Karpas-422 (cell line): ENCODE measurements around the gene PCTP. TPM values are rescaled to one million over a fixed set of nuclear protein-coding genes. Genes with fewer than 3 reads are reported as not detected.

Experiments
- DNase-seq: peaks from one replicate; pipeline ENCODE4 v3.0.0-alpha.2; 2015
- H2AFZ ChIP-seq: fragments of 200-600 bp; sonication (generic); 2 replicates; pipeline ENCODE4 v1.6.1; 2014; ENCODE audit warnings: antibody characterized with exemption, low read length, mixed read lengths
- H3K27ac ChIP-seq: fragments of 200-600 bp; sonication (generic); 2 replicates; pipeline ENCODE4 v1.5.1; 2014; ENCODE audit warnings: mild to moderate bottlenecking, low read length, moderate library complexity
- H3K27me3 ChIP-seq: fragments of 200-600 bp; sonication (generic); 2 replicates; pipeline ENCODE4 v1.6.1; 2014; ENCODE audit warnings: low read length, mixed read lengths
- H3K36me3 ChIP-seq: fragments of 200-600 bp; sonication (generic); 2 replicates; pipeline ENCODE4 v1.6.1; 2014; ENCODE audit warnings: low read length, mixed read lengths; ENCODE audit not compliant: insufficient read depth
- H3K4me1 ChIP-seq: fragments of 200-600 bp; sonication (generic); 2 replicates; pipeline ENCODE4 v1.6.1; 2014; ENCODE audit warnings: mild to moderate bottlenecking, low read length, mixed read lengths
- H3K4me2 ChIP-seq: fragments of 200-600 bp; sonication (generic); 2 replicates; pipeline ENCODE4 v1.6.1; 2014; ENCODE audit warnings: low read length, low read depth, mild to moderate bottlenecking; ENCODE audit not compliant: poor library complexity, severe bottlenecking
- H3K4me3 ChIP-seq: fragments of 200-600 bp; sonication (generic); 2 replicates; pipeline ENCODE4 v1.5.1; 2014; ENCODE audit warnings: mild to moderate bottlenecking, antibody characterized with exemption, low read length, mixed read lengths
- H3K79me2 ChIP-seq: fragments of 200-600 bp; sonication (generic); 2 replicates; pipeline ENCODE4 v1.6.1; 2014; ENCODE audit warnings: mild to moderate bottlenecking, low read length, mixed read lengths
- H3K9ac ChIP-seq: fragments of 200-600 bp; sonication (generic); 2 replicates; pipeline ENCODE4 v1.6.0; 2014; ENCODE audit warnings: low read length
- H3K9me2 ChIP-seq: fragments of 200-600 bp; sonication (generic), shearing (Covaris generic); replicated peaks from 2 replicates; pipeline ENCODE4 v1.6.0; 2014; ENCODE audit warnings: mild to moderate bottlenecking, low read length, moderate library complexity; ENCODE audit not compliant: insufficient read depth
- H3K9me3 ChIP-seq: fragments of 300-700, 200-600 bp; sonication (generic); 2 replicates; pipeline ENCODE4 v1.6.1; 2014; ENCODE audit warnings: low read length, mixed read lengths
- H4K20me1 ChIP-seq: fragments of 200-600 bp; sonication (generic); 2 replicates; pipeline ENCODE4 v1.6.1; 2014; ENCODE audit warnings: mild to moderate bottlenecking, antibody characterized with exemption, low read length, low read depth; ENCODE audit not compliant: insufficient read depth
- total RNA-seq: library from RNA; depleted of rRNA; stranded (reverse); fragments of >200 nt; shearing (Covaris generic); gene quantifications from 2 replicates; pipeline ENCODE4 v1.2.3, GENCODE V29; 2014; ENCODE audit warnings: low replicate concordance

PCTP gene
- total RNA-seq, 1 experiment from 2014 or later = 15.1 TPM

GRCh38 chr17:55812323-55812722, 61.5 kb downstream of the PCTP start:
- Histone ChIP-seq H3K9ac (no peak overlapping the region), H3K9me2 (no peaks in the 10 kb centered on the region), H3K27ac (no peak overlapping the region), H3K4me1 (no peaks in the 10 kb centered on the region), H3K4me2 (no peak overlapping the region), H4K20me1 (no peaks in the 10 kb centered on the region), H2AFZ (no peak overlapping the region), H3K4me3 (no peak overlapping the region), H3K79me2 (no peaks in the 10 kb centered on the region), H3K9me3 (no peaks in the 10 kb centered on the region), H3K36me3 (no peaks in the 10 kb centered on the region), H3K27me3 (no peaks in the 10 kb centered on the region)
- peak; percentile 15 for DNase-seq

GRCh38 chr17:55813944-55814343, 63.1 kb downstream of the PCTP start:
- Histone ChIP-seq H3K4me2 (no peak overlapping the region), H3K9me2 (no peaks in the 10 kb centered on the region), H3K9me3 (no peaks in the 10 kb centered on the region), H3K27me3 (no peaks in the 10 kb centered on the region), H4K20me1 (no peaks in the 10 kb centered on the region), H3K27ac (no peak overlapping the region), H3K4me1 (no peaks in the 10 kb centered on the region), H2AFZ (no peak overlapping the region), H3K4me3 (no peak overlapping the region), H3K36me3 (no peaks in the 10 kb centered on the region), H3K79me2 (no peaks in the 10 kb centered on the region), H3K9ac (no peak overlapping the region)
- DNase-seq = peak; percentile 21

DNA sequence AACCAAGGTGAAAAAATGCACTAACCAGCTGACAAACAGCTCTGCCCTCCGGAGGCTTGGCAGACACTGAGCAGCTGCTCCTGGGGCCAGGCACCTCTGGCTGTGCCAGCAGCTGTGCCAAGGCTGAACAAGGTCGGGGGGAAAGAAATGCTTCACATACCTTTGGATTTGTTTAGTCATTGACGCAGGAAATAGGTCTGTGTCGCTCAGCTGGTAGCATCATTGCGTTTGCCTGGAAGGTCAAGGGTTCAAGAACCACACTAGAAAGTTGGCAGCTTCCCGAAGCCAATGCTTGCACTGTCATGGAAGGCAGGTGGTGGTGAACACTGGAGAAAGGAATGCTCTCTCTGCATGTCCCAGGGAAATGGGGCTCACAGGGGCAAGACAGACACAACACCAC, 63.5 kb downstream of the PCTP start:
- DNase-seq = peak; percentile 16
- no peak overlapping the region for H2AFZ ChIP-seq
- H3K27ac ChIP-seq = no peak overlapping the region
- H3K4me2 ChIP-seq = no peak overlapping the region
- no peaks in the 10 kb centered on the region for H3K36me3 ChIP-seq
- H3K9me2 ChIP-seq = no peaks in the 10 kb centered on the region
- H3K79me2 ChIP-seq = no peaks in the 10 kb centered on the region
- no peaks in the 10 kb centered on the region for H3K9me3 ChIP-seq
- no peak overlapping the region for H3K9ac ChIP-seq
- no peak overlapping the region for H3K4me3 ChIP-seq
- H3K27me3 ChIP-seq = no peaks in the 10 kb centered on the region
- no peaks in the 10 kb centered on the region for H4K20me1 ChIP-seq
- H3K4me1 ChIP-seq = no peaks in the 10 kb centered on the region

DNA sequence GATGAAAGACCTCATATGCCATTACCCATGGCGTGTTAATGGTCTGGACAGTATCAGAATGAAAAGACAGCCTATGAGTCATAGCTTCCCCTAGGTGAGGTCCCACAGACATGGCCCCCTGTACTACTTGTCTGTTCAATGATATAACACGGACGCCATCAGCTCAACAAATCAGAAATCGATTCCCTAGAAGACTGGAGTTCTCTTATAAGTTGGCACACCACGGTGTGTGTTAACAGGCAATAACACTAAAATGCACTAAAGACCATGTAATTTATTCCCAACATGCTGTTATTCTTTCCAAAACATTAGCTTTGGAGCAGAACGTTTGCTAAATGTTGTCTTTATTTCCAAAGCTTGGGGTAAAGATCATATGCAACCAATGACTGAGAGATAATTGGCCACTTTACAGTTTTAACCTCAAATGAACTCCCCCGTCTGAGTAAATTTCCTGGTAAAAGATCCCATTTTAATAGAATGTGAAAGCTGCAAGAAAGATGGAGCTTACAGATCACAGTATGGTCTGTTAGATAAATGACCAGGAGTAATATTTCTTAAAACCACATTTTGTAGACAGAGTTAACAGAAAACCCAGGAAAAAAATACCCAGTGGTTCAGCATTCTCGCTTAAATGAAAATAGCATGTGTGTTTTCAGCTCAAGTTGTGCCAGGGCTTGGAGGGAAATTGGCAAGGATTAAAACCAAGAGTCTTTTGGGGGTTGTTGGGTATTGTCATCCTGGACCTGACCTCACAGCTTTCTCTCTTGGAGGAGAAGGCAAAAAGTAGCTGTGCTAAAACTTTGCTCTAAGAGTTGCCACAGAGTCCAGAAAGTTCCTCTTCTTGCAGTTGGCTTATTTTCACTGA, 65.9 kb downstream of the PCTP start:
- Histone ChIP-seq H3K4me1 (peaks cover 4% of the 10 kb centered on the region; the same call in 1 of the 2 replicates), H3K9me2 (no peaks in the 10 kb centered on the region), H4K20me1 (no peaks in the 10 kb centered on the region), H3K27ac (no peak overlapping the region), H3K4me3 (no peak overlapping the region), H3K36me3 (no peaks in the 10 kb centered on the region), H3K9me3 (0 out of 2 replicates have a peak, but pooled peaks cover 4% of the 10 kb centered on the region), H3K4me2 (no peak overlapping the region), H3K9ac (no peak overlapping the region), H2AFZ (no peak overlapping the region), H3K27me3 (0 out of 2 replicates have a peak, but pooled peaks cover 6% of the 10 kb centered on the region), H3K79me2 (no peaks in the 10 kb centered on the region)
- DNase-seq = peak; percentile 15

GRCh38 chr17:55817397-55817709, 66.5 kb downstream of the PCTP start:
- H2AFZ ChIP-seq = no peak overlapping the region
- H3K27me3 ChIP-seq = 0 out of 2 replicates have a peak, but pooled peaks cover 6% of the 10 kb centered on the region
- H3K27ac ChIP-seq = no peak overlapping the region

GRCh38 chr17:55818026-55818425, 67.2 kb downstream of the PCTP start:
- 0 out of 2 replicates have a peak, but pooled peaks cover 4% of the 10 kb centered on the region for H3K9me3 ChIP-seq
- no peaks in the 10 kb centered on the region for H4K20me1 ChIP-seq
- no peak overlapping the region for H3K4me2 ChIP-seq
- no peaks in the 10 kb centered on the region for H3K79me2 ChIP-seq
- no peaks in the 10 kb centered on the region for H3K36me3 ChIP-seq
- 0 out of 2 replicates have a peak, but pooled peaks cover 6% of the 10 kb centered on the region for H3K27me3 ChIP-seq
- no peaks in the 10 kb centered on the region for H3K9me2 ChIP-seq
- H3K9ac ChIP-seq = no peak overlapping the region
- no peak overlapping the region for H3K27ac ChIP-seq
- H3K4me1 ChIP-seq = peaks cover 4% of the 10 kb centered on the region; the same call in 1 of the 2 replicates
- DNase-seq = peak; percentile 20
- H2AFZ ChIP-seq = no peak overlapping the region
- no peak overlapping the region for H3K4me3 ChIP-seq

More at GRCh38 chr17:55817397-55817709, 66.5 kb downstream of the PCTP start:
- H3K9me2 ChIP-seq = no peaks in the 10 kb centered on the region
- no peak overlapping the region for H3K4me2 ChIP-seq
- 0 out of 2 replicates have a peak, but pooled peaks cover 4% of the 10 kb centered on the region for H3K9me3 ChIP-seq
- no peaks in the 10 kb centered on the region for H3K79me2 ChIP-seq
- no peaks in the 10 kb centered on the region for H3K36me3 ChIP-seq
- DNase-seq = peak; percentile 38
- no peak overlapping the region for H3K4me3 ChIP-seq
- no peaks in the 10 kb centered on the region for H4K20me1 ChIP-seq
- no peak overlapping the region for H3K9ac ChIP-seq
- H3K4me1 ChIP-seq = peaks cover 4% of the 10 kb centered on the region; the same call in 1 of the 2 replicates

GRCh38 chr17:55818451-55819375, 67.9 kb downstream of the PCTP start:
- DNase-seq = peak; percentile 29
- Histone ChIP-seq H3K27me3 (0 out of 2 replicates have a peak, but pooled peaks cover 6% of the 10 kb centered on the region), H2AFZ (no peak overlapping the region), H4K20me1 (no peaks in the 10 kb centered on the region), H3K9ac (no peak overlapping the region), H3K36me3 (no peaks in the 10 kb centered on the region), H3K4me1 (peaks cover 4% of the 10 kb centered on the region; the same call in 1 of the 2 replicates), H3K9me2 (no peaks in the 10 kb centered on the region), H3K4me3 (no peak overlapping the region), H3K79me2 (no peaks in the 10 kb centered on the region), H3K9me3 (0 out of 2 replicates have a peak, but pooled peaks cover 4% of the 10 kb centered on the region), H3K27ac (no peak overlapping the region), H3K4me2 (no peak overlapping the region)

DNA sequence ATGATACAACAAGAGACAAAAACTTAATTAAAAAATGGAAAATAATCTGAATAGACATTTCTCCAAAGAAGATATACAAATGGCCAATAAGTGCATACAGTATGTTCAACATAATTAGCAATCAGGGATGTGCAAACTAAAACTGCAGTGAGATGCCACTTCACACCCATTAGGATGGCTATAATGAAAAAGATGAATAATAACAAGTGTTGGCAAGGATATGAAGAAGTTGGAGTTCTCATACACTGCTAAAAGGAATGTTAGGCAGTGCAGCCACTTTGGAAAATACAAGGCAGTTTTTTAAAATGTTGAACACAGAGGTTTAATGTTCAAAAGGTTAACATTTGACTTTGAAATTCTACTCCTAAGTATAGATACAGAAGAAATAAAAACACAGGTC, 69.8 kb downstream of the PCTP start:
- Histone ChIP-seq H3K4me2 (no peak overlapping the region), H3K27ac (no peak overlapping the region), H3K27me3 (0 out of 2 replicates have a peak, but pooled peaks cover 6% of the 10 kb centered on the region), H3K9me3 (0 out of 2 replicates have a peak, but pooled peaks cover 4% of the 10 kb centered on the region), H3K4me3 (no peak overlapping the region), H3K4me1 (peaks cover 4% of the 10 kb centered on the region; the same call in 1 of the 2 replicates), H3K9me2 (no peaks in the 10 kb centered on the region), H3K9ac (no peak overlapping the region), H4K20me1 (no peaks in the 10 kb centered on the region), H3K36me3 (no peaks in the 10 kb centered on the region), H2AFZ (no peak overlapping the region), H3K79me2 (no peaks in the 10 kb centered on the region)
- peak; percentile 11 for DNase-seq
